ENCODE measurements around the gene BCL6B.
"Not testable (repeated sequence)": the region's sequence is repeated elsewhere in the genome, so short reads cannot be mapped to it uniquely, and the experiment has no call there.

Gene BCL6B, protein sequence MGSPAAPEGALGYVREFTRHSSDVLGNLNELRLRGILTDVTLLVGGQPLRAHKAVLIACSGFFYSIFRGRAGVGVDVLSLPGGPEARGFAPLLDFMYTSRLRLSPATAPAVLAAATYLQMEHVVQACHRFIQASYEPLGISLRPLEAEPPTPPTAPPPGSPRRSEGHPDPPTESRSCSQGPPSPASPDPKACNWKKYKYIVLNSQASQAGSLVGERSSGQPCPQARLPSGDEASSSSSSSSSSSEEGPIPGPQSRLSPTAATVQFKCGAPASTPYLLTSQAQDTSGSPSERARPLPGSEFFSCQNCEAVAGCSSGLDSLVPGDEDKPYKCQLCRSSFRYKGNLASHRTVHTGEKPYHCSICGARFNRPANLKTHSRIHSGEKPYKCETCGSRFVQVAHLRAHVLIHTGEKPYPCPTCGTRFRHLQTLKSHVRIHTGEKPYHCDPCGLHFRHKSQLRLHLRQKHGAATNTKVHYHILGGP

DNA sequence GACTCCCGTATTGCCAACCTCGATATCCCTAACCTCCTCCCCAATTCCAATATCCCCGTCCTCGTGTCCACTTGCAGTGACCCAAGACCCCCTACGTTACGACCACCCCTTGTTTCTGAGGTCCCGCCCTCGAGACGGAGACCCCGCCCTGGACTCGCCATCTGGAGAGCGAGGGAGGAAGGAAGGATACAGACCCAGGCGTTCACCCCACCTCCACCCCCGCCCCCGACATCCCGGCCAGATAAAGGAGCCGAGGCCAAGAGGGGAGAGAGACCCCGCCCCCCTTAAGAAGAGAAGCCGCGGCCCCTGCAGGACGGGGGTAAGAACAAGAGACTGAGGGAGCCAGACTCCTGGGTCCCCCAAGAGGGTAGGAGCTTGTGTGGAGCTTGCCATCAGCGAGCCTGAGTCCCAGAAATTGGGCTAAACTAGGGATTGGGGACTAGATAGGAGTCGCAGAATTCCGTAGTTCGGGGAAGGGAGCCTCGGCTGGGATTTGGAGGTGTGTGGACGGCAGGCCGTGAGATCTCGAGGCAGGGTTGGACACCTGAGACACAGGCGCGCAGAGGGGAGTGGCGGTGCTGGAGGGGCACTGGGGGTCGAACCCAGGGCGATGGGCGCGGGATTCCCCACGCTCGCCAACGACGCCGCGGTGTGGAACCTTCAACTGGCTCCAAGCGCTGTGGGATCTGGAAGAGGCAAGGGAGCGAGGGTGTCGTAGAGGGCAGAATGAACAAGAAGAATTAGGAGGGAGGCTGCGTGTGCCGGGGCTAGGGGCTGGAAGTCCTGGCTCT lies at the start of gene BCL6B:
Gene BCL6B (plus strand): TSS at position 270 of the 791 bp plus-strand sequence. CDS start 622 bp downstream, outside the sequence.
- no peak for DNase-seq

DNA sequence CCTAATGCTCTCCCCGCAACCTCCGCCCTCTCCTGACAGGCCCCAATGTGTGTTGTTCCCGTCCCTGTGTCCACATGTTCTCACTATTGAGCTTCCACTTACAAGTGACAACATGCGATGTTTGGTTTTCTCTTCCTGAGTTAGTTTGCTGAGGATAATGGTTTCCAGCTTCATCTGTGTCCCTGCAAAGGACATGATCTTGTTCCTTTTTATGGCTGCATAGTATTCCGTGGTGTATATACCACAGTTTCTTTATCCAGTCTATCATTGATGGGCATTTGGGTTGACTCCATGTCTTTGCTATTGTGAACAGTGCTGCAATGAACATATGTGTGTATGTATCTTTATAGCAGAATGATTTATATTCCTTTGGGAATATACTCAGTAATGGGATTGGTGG lies 43.4 kb upstream of the BCL6B start:
- DNase-seq: not testable (repeated sequence)

DNA sequence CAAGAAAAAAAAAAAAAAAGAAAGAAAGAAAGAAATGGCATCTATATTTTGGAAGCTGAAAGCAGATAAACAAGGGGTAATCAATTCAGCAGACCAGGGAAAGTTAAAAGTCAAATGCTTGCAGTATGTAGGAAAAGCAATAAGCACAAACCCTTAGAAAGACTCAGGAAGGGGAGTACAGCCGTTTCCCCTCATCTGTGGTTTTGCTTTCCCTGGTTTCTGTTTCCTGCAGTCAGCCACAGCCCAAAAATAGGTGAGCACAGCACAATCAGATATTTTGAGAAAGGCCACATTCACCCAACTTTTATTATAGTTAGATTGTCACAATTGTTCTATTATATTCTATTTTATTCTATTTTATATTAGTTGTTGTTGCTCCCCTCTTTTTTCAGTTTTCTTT lies 41.4 kb upstream of the BCL6B start:
- DNase-seq: no peak

DNA sequence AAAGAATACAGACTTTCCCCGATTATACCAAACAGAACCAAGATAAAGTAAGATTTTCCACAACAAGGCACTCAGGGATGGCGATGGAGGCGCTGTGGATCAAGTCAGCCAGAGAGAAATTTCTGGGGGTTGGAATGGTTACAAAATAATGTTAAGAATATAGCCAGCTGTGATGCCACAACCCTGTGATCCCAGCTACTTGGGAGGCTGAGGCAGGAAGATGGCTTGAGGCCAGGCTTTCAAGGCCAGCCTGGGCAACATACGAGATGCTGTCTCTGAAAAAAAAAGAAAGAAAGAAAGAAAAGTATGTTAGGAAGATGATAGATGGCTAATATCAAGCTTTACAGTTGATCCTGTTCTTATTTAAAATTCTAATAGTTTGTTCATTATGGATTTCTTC lies 37.6 kb upstream of the BCL6B start:
- DNase-seq: no peak

DNA sequence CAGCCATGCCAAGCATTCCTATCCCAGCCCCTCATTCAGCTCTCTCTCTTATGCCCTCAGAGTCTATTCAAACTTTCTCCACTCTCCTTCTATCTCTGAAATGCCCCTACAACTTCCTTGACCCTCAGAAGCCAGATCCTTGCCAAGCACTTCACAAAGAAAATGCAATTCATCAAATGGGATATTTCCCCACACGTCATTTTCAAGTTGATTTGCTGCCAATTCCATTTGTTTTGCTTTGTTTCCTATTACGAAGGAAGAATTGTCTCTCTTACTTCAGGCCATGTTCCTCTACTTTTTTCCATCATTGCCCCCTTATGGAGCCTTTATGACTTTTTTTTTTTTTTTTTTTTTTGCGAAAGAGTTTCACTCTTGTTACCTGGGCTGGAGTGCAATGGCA lies 36.2 kb upstream of the BCL6B start:
- no peak for DNase-seq

DNA sequence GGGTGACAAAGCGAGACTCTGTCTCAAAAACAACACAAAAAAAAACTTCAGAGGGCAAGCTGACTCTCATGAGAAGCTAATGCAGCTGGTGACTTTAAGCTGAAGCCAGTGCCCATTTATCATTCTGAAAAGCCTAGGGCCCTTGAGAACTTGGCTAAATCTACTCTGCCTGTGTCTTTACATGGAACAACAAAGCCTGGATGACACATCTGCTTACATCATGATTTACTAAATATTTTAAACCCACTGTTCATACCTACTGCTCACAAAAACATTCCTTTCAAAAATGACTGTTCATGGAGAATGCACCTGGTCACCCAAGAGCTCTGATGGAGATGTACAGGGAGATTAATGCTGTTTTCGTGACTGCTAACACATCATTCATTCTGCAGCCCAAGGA lies 33.1 kb upstream of the BCL6B start:
- DNase-seq: no peak

DNA sequence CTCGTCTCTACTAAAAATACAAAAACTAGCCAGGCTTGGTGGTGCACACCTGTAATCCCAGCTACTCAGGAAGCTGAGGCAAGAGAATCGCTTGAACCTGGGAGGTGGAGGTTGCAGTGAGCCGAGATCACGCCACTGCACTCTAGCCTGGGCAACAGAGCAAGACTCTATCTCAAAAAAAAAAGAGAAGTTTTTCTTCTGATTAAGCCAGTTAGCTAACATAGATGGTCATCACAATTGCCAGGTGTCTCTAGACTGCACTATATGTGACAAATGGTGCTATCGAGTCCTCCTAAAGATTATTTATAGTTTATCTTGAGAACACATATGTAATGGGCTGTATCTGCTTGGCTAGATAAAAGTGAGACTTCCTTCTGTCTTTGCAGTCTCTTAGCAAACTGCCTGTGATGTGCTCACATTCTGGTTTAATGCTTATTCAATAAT lies 29.2 kb upstream of the BCL6B start:
- DNase-seq: not testable (repeated sequence)

DNA sequence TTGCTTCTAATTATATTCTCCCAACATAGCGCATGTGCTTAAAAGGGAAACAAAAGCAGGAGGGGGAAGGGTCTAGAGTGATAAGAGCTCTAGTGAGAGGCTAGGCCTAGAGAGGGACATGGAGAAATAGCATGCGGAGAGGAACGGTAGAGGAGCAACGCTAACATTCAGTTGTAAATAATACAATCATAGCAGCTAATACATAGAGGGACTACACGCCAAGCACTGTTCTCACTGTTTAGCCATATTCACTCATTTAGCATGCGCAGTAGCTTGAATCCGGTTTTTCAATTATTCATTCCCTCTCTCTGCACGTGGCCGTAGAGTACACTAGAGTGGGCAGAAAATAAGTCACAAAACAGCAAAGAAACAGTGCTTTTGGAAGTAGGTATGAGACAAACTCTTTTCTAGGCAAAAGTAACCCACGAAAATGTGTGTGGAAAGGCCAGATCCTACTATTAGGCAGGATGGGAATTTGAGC lies 28.7 kb upstream of the BCL6B start:
- DNase-seq: no peak

DNA sequence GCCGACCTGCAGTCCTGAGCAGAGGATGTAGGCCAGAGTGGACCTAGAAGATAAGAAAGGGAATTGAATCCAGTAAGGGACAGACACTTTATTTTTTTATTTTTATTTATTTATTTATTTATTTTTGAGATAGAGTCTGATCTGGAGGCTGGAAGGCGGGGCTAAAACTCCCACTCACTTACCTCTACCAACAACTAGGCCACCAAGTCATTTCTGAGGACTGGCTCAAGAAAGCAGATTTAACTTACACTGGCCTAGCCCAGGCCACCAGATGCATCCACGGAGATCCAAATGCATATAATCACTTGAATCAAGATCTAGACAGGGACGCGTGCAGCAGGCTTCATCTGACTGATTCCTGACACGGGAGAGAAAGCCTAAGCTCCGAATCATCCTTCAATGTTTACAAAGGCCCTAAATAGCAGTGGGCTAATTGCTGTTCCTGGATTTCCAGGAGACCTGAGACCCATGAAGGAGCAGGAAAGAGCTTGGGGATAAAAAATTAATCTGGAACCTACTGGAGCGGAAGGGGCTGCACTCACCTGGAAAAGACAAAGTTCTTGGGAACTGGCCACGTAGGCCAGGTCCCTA lies 28.1 kb upstream of the BCL6B start:
- no peak for DNase-seq

DNA sequence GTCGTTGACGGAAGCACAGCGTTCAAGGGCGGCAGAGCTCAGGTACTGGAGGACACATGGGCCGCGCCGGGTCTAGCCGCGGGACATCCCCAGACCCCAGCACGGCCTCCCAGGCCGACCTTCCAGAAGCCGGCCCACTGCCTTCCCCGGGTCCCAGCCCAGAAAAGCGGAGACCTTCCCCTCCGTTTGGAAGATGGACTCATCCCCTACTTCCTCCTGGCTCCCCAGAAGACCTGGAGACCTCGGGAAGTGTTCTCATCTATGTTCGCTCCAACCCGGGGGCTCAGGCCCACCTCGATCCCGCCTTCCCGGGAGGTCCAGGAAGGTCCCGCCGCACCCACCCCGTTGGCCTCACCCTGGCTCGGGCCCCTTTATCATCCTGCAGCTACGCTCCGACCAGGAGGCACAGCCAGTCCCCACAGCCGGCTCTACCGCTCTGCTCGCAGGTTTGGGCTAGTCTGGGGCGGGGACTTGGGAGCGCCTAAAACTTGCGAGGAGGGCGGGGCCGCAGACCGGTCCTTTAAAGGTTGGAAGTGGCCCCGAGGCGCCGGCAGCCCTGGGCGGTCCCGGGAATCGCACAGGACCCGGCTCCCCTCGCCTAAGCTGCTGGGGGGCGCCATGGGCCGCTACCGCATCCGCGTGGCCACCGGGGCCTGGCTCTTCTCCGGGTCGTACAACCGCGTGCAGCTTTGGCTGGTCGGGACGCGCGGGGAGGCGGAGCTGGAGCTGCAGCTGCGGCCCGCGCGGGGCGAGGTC lies 27.2 kb upstream of the BCL6B start, which contains the start of gene ALOX12:
Gene ALOX12 (plus strand): TSS at position 550 of the 756 bp plus-strand sequence. CDS start 69 bp downstream, at position 619.
- DNase-seq: no peak

DNA sequence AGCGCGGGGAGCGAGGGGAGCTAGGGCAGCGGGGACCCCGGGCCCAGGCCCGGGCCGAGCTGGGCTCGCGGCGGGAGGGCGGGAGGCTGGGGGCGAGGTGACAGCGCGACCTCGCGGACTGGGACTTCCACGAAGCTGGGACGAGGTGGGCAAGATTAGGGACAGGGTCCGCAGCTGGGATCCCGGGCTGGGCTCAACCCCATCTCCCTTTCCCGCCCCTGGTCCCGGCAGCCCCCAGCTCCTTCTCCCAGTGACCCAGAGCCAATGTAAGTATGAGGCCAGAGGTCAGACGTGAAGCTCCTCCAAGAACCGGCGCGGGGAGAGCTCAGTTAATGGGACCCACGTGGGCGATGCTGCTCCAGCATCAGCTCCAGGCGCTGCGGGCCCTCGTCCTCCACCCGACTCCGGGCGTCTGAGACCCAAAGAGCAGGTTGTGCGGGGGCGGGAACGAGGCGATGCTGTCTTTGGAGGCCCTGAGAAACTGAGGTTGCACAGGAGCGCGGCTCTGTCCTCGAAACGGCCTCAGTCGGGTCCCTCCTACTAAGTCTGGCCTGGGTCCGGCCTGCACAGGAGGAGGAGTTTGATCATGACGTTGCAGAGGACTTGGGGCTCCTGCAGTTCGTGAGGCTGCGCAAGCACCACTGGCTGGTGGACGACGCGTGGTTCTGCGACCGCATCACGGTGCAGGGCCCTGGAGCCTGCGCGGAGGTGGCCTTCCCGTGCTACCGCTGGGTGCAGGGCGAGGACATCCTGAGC lies 26.4 kb upstream of the BCL6B start:
- no peak for DNase-seq

DNA sequence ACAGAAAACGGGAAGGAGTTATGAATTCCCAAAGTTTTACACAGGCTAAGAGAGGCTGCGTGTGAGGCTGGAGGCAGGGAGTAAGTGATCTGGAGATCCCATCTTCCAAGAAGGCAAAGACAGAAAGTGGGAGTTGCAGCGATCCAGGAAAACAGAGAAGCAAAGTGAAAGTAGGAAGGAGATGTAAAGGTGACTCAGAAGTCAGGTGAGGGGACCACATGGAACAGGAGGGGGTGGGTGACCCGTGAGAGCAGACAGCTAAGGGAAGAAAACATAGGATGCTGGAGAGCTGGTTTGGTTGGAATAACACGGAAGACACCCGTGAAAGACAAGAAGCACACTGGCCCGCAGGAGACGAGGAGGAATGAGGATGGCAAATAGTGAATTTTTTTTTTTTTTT lies 25.7 kb upstream of the BCL6B start:
- no peak for DNase-seq

DNA sequence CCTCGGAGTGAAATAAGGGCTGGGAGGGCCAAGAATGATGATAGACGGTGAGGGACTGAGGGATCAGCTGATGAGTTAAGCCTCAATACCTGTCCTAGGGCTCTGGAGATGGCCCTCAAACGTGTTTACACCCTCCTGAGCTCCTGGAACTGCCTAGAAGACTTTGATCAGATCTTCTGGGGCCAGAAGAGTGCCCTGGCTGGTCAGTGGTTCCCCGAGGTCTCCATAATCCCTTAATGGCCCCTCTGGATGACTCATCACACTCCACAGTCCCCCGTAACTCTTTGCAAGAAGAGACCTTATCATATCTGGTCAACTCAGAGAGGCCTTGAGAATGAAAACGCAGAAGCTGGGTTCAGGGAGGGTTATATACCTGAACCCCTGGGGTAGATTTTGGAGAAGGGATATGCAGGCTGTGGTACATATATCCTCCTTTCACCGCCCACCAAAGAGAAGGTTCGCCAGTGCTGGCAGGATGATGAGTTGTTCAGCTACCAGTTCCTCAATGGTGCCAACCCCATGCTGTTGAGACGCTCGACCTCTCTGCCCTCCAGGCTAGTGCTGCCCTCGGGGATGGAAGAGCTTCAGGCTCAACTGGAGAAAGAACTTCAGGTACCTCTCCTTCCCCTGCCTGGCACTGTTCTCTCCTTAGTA lies 23.9 kb upstream of the BCL6B start:
- no peak for DNase-seq

DNA sequence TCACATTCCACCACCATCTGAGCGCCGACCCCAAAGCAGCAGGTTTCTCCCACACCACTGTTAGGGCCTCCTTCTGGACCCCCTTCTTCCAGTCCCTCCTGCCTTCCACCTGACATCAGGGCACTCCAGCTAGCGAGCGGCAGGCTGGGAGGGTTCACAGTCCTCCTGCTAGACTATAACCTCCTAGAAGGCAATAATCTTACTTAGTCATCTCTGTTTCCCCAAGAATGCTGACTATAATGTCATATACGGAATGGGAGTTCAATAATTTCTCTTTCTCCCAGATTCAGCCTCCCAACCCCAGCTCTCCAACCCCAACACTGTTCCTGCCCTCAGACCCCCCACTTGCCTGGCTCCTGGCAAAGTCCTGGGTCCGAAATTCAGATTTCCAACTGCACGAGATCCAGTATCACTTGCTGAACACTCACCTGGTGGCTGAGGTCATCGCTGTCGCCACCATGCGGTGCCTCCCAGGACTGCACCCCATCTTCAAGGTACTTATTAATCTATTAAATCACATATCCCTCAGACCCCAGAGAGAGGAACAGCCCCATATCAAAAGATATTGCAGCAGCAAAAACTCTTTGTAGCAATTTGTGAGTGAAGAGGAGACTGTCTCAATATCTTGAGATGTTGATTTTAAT lies 21.4 kb upstream of the BCL6B start:
- peak in 1 of 2 donors; percentile 41 for DNase-seq

DNA sequence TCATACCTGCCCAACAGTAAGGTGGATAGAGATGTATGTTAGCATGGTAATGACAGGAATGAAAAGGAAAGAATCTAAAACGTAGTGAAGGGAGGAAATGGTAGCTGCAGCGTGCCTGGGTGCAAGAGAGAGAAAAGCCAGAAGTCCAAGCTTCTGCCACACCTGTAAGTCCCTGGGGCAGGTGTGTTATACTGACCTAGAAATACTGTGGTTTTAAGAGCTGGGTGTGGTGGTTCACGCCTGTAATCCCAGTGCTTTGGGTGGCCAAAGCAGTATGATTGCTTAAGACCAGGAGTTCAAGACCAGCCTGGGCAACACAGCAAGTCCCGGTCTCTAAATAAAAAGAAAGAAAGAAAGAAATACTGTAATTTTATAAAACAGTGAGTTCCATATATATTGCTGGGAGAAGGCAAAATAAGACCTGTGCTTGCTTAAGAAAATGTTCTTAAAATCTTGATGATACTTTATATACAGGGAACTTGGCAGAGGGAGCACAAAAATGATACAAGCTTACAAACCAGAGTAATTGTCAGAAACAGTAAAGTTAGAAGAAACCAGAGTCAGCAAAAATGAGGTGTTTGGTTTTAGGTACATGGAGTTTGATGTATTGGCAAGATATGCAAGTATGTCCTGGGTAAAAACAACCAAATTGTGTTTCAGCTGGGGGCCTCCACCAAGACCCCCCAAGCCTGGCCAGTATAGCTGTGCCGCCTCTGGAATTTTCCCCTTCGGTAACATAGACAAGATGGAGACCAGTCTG lies 20.4 kb upstream of the BCL6B start:
- no peak for DNase-seq

DNA sequence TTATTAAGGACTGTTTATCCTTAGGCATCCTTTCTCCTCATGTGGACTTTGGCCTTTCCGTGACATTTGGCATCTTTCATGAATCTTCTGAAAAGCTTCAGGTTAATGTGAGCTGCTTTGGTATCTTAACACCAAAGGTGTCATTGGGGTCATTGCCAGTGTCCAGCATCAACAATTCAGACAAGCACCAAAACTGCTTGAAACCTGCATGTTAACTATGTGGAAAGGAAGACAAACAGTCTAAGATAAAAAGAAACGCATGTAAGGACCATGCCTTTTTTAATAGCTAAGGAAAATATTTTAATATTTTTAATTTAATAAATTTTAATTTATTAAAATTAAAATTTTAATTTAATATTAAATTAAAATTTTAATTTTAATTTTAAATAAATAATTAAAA lies 19.1 kb upstream of the BCL6B start:
- no peak for DNase-seq

DNA sequence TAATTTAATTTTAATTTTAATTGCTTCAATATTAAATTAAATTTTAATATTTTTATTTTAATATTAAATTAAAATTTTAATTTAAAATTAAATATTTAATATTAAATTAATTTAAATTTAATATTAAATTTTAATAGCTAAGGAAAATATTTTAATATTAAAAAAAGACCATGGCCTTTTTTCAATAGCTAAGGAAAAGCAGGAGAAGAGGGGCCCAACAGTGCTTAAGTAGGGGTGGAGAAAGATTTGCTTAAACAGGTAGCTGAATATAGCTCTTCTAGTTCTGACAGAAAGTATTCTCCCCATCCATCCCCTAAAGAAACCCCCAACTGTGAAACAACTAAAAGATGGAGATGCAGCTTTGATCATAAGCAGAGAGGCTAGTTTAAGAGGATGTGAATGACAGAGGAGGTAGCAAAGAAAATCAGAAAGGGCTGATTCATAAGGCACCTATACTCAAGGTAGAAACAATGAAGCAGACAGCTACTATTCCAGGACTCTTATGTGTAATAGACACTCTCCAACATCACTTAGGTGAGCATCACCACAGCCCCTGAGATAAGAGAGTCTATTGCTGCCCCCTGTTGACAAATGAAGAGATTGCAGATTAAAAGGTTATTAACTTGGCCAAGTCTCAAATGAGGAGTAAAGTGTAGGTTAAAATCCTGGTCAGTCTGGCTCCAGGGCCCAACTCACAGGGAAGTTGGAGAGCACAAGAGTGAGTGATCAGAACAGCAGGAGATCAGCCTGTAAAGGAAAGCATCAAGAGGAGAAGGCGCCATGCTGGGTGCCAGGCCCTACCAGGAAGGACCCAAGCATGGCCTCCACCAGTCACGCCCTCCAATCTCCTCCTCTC lies 18.2 kb upstream of the BCL6B start:
- peak; percentile 33 to 49 for DNase-seq

DNA sequence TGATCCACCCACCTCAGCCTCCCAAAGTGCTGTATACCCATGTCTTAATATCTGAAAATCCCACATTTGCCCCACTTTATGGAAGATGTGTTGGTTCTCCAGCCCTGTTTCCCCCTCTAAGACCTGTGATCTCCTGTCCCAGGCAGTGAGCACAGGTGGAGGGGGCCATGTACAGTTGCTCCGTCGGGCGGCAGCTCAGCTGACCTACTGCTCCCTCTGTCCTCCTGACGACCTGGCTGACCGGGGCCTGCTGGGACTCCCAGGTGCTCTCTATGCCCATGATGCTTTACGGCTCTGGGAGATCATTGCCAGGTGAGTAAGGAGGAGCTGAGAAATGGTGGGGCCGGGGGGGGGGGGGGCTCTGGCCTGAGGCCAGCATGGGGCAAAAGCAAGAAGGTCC lies 17.1 kb upstream of the BCL6B start:
- no peak for DNase-seq

DNA sequence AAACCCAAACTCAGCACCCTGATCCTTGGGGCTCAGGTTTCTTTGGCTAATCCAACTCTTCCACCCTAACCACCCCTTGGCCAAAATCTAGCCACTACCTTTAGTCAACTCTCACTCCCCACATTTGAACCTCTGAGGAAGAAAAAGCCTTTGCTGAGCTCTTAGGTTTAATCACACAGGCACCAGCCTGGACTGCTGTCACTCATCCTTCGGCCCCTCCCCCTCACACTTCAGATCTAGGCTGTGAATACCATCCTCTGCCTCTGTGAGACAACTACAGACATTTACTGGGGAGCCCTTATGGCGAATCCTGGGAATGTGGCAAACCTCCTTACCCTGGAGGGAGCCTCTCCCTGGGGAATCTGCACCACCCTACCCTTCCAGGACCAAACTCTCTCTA lies 15.7 kb upstream of the BCL6B start:
- DNase-seq: no peak

Measured in activated CD4-positive, alpha-beta T cell treated with anti-CD3 and anti-CD28 coated beads for 4 hours (primary cell).